Prostate gland (tissue), 2 donors: Measurements from ENCODE around the gene CAD.

Experiments used
- POLR2A ChIP-seq: fragments of 450-650 bp; IDR thresholded peaks from one replicate; pipeline ENCODE4 v1.6.1; 2016; ENCODE audit warnings: antibody characterized with exemption, mild to moderate bottlenecking
- POLR2AphosphoS5 ChIP-seq: sonication (generic); formaldehyde crosslinking; IDR thresholded peaks from one replicate; pipeline ENCODE4 v1.6.1; 2017; ENCODE audit warnings: antibody characterized with exemption
- TF ChIP-seq, protein P1 (sequence below), 4 experiments: fragments of 200-600 bp in 2 of 4; fragments of 450-650 bp in 2 of 4; sonication (generic) in 2 of 4; IDR thresholded peaks; 1 replicate in 3 of 4; 2 replicates in 1 of 4; pipeline ENCODE4 v1.5.1; 2016 to 2019; ENCODE audit warnings: antibody characterized with exemption in 4 of 4, mild to moderate bottlenecking in 2 of 4, moderate library complexity in 2 of 4

DNA sequence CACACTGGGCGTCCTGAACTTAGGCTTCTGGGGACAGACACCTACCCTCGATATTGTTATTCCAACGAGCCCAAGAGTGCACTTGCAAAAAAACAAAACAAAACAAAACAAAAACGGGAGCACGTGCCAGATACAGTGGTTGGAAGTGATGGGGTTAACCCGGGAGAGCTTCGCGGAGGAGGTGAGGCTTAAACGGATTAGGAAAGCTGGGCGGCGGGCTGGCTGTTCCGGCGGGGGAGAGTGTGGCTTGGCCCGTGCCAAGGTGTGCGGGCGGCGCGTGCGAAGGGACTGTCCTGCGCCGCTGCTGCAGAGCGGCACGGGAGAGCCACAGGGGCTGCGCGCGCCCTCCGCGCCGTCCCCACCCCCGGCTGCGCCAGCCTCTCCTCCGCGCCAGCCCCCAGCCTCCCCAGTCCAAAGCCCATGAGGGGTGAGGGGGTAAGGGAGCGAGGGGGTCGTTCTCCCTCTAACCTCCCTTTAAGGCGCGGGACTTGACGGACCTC lies 47.1 kb downstream of the CAD start:
- TF ChIP-seq, protein P1, sequence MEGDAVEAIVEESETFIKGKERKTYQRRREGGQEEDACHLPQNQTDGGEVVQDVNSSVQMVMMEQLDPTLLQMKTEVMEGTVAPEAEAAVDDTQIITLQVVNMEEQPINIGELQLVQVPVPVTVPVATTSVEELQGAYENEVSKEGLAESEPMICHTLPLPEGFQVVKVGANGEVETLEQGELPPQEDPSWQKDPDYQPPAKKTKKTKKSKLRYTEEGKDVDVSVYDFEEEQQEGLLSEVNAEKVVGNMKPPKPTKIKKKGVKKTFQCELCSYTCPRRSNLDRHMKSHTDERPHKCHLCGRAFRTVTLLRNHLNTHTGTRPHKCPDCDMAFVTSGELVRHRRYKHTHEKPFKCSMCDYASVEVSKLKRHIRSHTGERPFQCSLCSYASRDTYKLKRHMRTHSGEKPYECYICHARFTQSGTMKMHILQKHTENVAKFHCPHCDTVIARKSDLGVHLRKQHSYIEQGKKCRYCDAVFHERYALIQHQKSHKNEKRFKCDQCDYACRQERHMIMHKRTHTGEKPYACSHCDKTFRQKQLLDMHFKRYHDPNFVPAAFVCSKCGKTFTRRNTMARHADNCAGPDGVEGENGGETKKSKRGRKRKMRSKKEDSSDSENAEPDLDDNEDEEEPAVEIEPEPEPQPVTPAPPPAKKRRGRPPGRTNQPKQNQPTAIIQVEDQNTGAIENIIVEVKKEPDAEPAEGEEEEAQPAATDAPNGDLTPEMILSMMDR (IDR thresholded peaks at IDR 0.05): no peak
- no peak for TF ChIP-seq POLR2A
- TF ChIP-seq POLR2AphosphoS5: no peak
